Activated naive CD4-positive, alpha-beta T cell treated with anti-CD3 and anti-CD28 coated beads, Interleukin-2, amount 50 U/mL, for 72 hours (primary cell): ENCODE measurements around the gene CIT. TPM values are rescaled to one million over a fixed set of nuclear protein-coding genes. Genes with fewer than 3 reads are reported as not detected.

Experiments used
- ATAC-seq, 2 donors: fragments of 150-1000 bp; cut with Tn5 transposase; 2 replicates each; pipeline ENCODE4 v1.10.0; 2021; ENCODE audit warnings: mild to moderate bottlenecking in 2 of 2, moderate library complexity in 2 of 2
- DNase-seq, 2 donors: peaks; one replicate each; pipeline ENCODE4 v3.0.0; 2021 to 2022; ENCODE audit warnings: low spot score in 2 of 2
- H3K27ac Mint-ChIP-seq, 2 donors: one replicate each; pipeline ENCODE4 v1.8.0; 2022; ENCODE audit warnings: mild to moderate bottlenecking in 2 of 2, mixed read lengths in 2 of 2
- H3K36me3 Mint-ChIP-seq, 2 donors: one replicate each; pipeline ENCODE4 v1.8.0; 2022; ENCODE audit warnings: mixed read lengths in 2 of 2
- H3K9me3 Mint-ChIP-seq, 2 donors: one replicate each; pipeline ENCODE4 v1.8.0; 2022; ENCODE audit warnings: mixed read lengths in 2 of 2
- total RNA-seq, 2 donors: library from RNA; stranded (reverse); gene quantifications; one replicate each; pipeline ENCODE4 v1.2.3, GENCODE V29; 2022

The CIT gene
- total RNA-seq, 2 donors from 2014 or later, result 83.4 to 147 TPM

GRCh38 chr12:119740830-119741229 is 136.3 kb downstream of the CIT start:
- H3K36me3 Mint-ChIP-seq, result peaks cover 29 to 47% of the 10 kb centered on the region in 2 donors

GRCh38 chr12:119735079-119735478 is 142.0 kb downstream of the CIT start:
- DNase-seq (no peak), ATAC-seq (no peak)
- H3K36me3 Mint-ChIP-seq, result peaks cover 6 to 19% of the 10 kb centered on the region in 2 donors
- H3K9me3 Mint-ChIP-seq, result no peaks in the 10 kb centered on the region
- no peak overlapping the region for H3K27ac Mint-ChIP-seq

More at GRCh38 chr12:119740830-119741229, 136.3 kb downstream of the CIT start:
- DNase-seq (no peak), ATAC-seq (no peak)
- H3K9me3 Mint-ChIP-seq, result peaks cover 15 to 23% of the 10 kb centered on the region in 2 donors
- no peak overlapping the region for H3K27ac Mint-ChIP-seq

GRCh38 chr12:119730381-119730780 is 146.7 kb downstream of the CIT start:
- no peaks in the 10 kb centered on the region for H3K9me3 Mint-ChIP-seq
- no peak for DNase-seq

GRCh38 chr12:119729871-119730270 is 147.2 kb downstream of the CIT start:
- no peak for DNase-seq
- H3K9me3 Mint-ChIP-seq, result no peaks in the 10 kb centered on the region
- ATAC-seq, result no peak
- H3K36me3 Mint-ChIP-seq, result peaks cover 6 to 20% of the 10 kb centered on the region in 2 donors
- H3K27ac Mint-ChIP-seq, result no peak overlapping the region

More at GRCh38 chr12:119730381-119730780, 146.7 kb downstream of the CIT start:
- Mint-ChIP-seq H3K27ac (no peak overlapping the region), H3K36me3 (peaks cover 6 to 20% of the 10 kb centered on the region in 2 donors)
- no peak for ATAC-seq

GRCh38 chr12:119728444-119728745 is 148.7 kb downstream of the CIT start:
- ATAC-seq, result no peak
- no peak for DNase-seq
- Mint-ChIP-seq H3K36me3 (peaks cover 0 to 9% of the 10 kb centered on the region in 2 donors), H3K27ac (no peak overlapping the region), H3K9me3 (no peaks in the 10 kb centered on the region)

- no peak for DNase-seq
- H3K27ac Mint-ChIP-seq, result no peak overlapping the region
- no peak for ATAC-seq
- H3K9me3 Mint-ChIP-seq, result no peaks in the 10 kb centered on the region
- H3K36me3 Mint-ChIP-seq, result peaks cover 0 to 9% of the 10 kb centered on the region in 2 donors
Measured at GRCh38 chr12:119727600-119728443, 149.3 kb downstream of the CIT start.

GRCh38 chr12:119725523-119725922 is 151.6 kb downstream of the CIT start:
- no peak for DNase-seq
- Mint-ChIP-seq H3K9me3 (no peaks in the 10 kb centered on the region), H3K36me3 (peaks cover 0 to 9% of the 10 kb centered on the region in 2 donors), H3K27ac (no peak overlapping the region)
- no peak for ATAC-seq

GRCh38 chr12:119721306-119721705 is 155.8 kb downstream of the CIT start:
- ATAC-seq (no peak), DNase-seq (no peak)
- Mint-ChIP-seq H3K36me3 (peaks cover 10 to 22% of the 10 kb centered on the region in 2 donors), H3K27ac (peak overlapping the region in 1 of 2 donors; percentile 39), H3K9me3 (no peaks in the 10 kb centered on the region)

- no peak for ATAC-seq
- no peak for DNase-seq
- Mint-ChIP-seq H3K27ac (no peak overlapping the region), H3K36me3 (peaks cover 11 to 27% of the 10 kb centered on the region in 2 donors), H3K9me3 (peaks cover 1 to 2% of the 10 kb centered on the region in 2 donors)
Measured at GRCh38 chr12:119720349-119720748, 156.8 kb downstream of the CIT start.

GRCh38 chr12:119718141-119718540 is 159.0 kb downstream of the CIT start:
- H3K9me3 Mint-ChIP-seq, result peaks cover 5% of the 10 kb centered on the region in 2 donors
- peaks cover 16 to 47% of the 10 kb centered on the region in 2 donors for H3K36me3 Mint-ChIP-seq
- no peak overlapping the region for H3K27ac Mint-ChIP-seq
- DNase-seq (no peak), ATAC-seq (no peak)

GRCh38 chr12:119715268-119715620 is 161.9 kb downstream of the CIT start:
- peak in 1 of 2 donors; percentile 13 for ATAC-seq
- no peak for DNase-seq
- H3K36me3 Mint-ChIP-seq, result peaks cover 26 to 69% of the 10 kb centered on the region in 2 donors
- no peak overlapping the region for H3K27ac Mint-ChIP-seq
- peaks cover 5% of the 10 kb centered on the region in 2 donors for H3K9me3 Mint-ChIP-seq

- Mint-ChIP-seq H3K27ac (no peak overlapping the region), H3K36me3 (peaks cover 26 to 69% of the 10 kb centered on the region in 2 donors), H3K9me3 (peaks cover 5% of the 10 kb centered on the region in 2 donors)
- no peak for DNase-seq
- peak in 1 of 2 donors; percentile 77 for ATAC-seq
Measured at GRCh38 chr12:119714614-119715267, 162.4 kb downstream of the CIT start.

GRCh38 chr12:119713551-119714031 is 163.5 kb downstream of the CIT start:
- DNase-seq, result no peak
- Mint-ChIP-seq H3K36me3 (peaks cover 29 to 74% of the 10 kb centered on the region in 2 donors), H3K9me3 (peaks cover 5% of the 10 kb centered on the region in 2 donors), H3K27ac (no peak overlapping the region)
- ATAC-seq, result no peak

GRCh38 chr12:119712721-119713120 is 164.4 kb downstream of the CIT start:
- Mint-ChIP-seq H3K27ac (peak overlapping the region in 1 of 2 donors; percentile 50), H3K36me3 (peaks cover 27 to 72% of the 10 kb centered on the region in 2 donors), H3K9me3 (peaks cover 5% of the 10 kb centered on the region in 2 donors)
- ATAC-seq (no peak), DNase-seq (no peak)

- ATAC-seq, result no peak
- H3K36me3 Mint-ChIP-seq, result peaks cover 34 to 78% of the 10 kb centered on the region in 2 donors
- no peak for DNase-seq
Measured at GRCh38 chr12:119711693-119712092, 165.4 kb downstream of the CIT start.

GRCh38 chr12:119710965-119711551 is 166.1 kb downstream of the CIT start:
- no peak for DNase-seq
- Mint-ChIP-seq H3K9me3 (peaks cover 5% of the 10 kb centered on the region in 2 donors), H3K36me3 (peaks cover 34 to 77% of the 10 kb centered on the region in 2 donors), H3K27ac (no peak overlapping the region)
- ATAC-seq, result no peak

More at GRCh38 chr12:119711693-119712092, 165.4 kb downstream of the CIT start:
- Mint-ChIP-seq H3K9me3 (peaks cover 5% of the 10 kb centered on the region in 2 donors), H3K27ac (no peak overlapping the region)
